Vagina (tissue), 2 donors: Measurements from ENCODE around the gene PKD1.
"Not testable (repeated sequence)": the region's sequence is repeated elsewhere in the genome, so short reads cannot be mapped to it uniquely, and the experiment has no call there.

Experiments used
- POLR2A ChIP-seq, 2 donors: fragments of 450-650 bp; IDR thresholded peaks; one replicate each; pipeline ENCODE4 v1.6.1; 2017; ENCODE audit warnings: antibody characterized with exemption in 2 of 2, mild to moderate bottlenecking in 2 of 2, moderate library complexity in 2 of 2
- POLR2AphosphoS5 ChIP-seq, 2 donors: sonication (generic); formaldehyde crosslinking; IDR thresholded peaks; one replicate each; pipeline ENCODE4 v1.9.0; 2017; ENCODE audit warnings: antibody characterized with exemption in 2 of 2, mild to moderate bottlenecking in 2 of 2, low read depth in 1 of 2; ENCODE audit not compliant: insufficient read depth in 1 of 2

- not testable (repeated sequence) for TF ChIP-seq POLR2A (IDR thresholded peaks at IDR 0.05); POLR2AphosphoS5 (IDR thresholded peaks at IDR 0.05; ENCODE audit: insufficient read depth in 1 of 2, low read depth in 1 of 2)
These were observed 29.5 kb downstream of the PKD1 start for GRCh38 chr16:2106211-2106610.
